Right lobe of liver (tissue), 4 donors: Measurements from ENCODE around the gene LCNL1.

Experiments
- CTCF ChIP-seq, 4 donors: fragments of 200-600 bp in 3 of 4; fragments of 450-650 bp in 1 of 4; IDR thresholded peaks; one replicate each; pipeline versions ENCODE4 v1.5.1 to v1.8.0; 2016 to 2022; ENCODE audit warnings: antibody characterized with exemption in 4 of 4, mild to moderate bottlenecking in 2 of 4
- POLR2A ChIP-seq: fragments of 450-650 bp; IDR thresholded peaks from one replicate; pipeline ENCODE4 v1.6.1; 2017; ENCODE audit warnings: antibody characterized with exemption, mild to moderate bottlenecking
- donor health status: DM: no; HTN: no; CAD: no.
- donor health status: DM: no; HTN: no; CAD: no.
- donor health status: DM: no; HTN: yes; CAD: no.

DNA sequence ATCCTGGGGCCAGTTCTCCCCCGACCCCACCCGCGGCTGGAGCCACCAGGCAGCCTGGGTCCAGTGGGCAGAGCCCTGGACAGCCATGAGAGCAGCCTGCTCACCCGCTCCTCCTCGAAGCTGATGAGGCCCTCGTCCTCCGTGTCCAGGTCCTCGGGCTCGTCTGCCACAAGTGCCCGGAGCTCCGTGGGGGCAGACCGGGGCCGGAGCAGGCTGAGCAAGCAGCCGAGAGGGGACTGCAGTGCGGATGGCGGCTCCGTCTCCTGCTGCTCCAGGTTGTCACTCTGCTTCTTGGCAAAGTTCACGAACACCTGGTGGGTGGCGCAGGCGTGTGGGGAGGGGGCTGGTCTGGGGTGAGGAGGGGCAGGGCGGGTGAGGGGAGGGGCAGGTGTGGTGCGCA is 25.5 kb downstream of the LCNL1 start:
- TF ChIP-seq CTCF (IDR thresholded peaks at IDR 0.05) = no peak
- no peak for TF ChIP-seq POLR2A
